Measurements from ENCODE around the gene ASTN2.

DNA sequence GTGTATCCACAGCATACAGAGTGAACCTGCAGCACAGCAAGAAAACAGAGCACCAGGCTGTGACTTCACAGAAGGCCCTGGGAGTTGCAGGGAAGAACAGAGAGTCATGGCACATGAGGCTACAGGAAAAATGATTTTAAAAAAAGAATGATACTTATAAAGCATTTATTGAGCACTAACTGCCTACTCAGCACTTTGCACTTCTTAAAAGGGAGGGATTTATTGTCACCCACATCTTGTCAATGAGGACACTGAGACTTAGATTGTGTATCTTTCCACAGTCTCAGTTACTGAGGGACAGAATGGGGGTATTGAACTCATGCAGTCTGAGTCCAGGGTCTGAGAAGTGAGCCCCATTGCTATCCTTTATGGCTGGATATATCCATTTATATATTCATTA lies 972.3 kb downstream of the ASTN2 start:
- TF ChIP-seq, protein P1, sequence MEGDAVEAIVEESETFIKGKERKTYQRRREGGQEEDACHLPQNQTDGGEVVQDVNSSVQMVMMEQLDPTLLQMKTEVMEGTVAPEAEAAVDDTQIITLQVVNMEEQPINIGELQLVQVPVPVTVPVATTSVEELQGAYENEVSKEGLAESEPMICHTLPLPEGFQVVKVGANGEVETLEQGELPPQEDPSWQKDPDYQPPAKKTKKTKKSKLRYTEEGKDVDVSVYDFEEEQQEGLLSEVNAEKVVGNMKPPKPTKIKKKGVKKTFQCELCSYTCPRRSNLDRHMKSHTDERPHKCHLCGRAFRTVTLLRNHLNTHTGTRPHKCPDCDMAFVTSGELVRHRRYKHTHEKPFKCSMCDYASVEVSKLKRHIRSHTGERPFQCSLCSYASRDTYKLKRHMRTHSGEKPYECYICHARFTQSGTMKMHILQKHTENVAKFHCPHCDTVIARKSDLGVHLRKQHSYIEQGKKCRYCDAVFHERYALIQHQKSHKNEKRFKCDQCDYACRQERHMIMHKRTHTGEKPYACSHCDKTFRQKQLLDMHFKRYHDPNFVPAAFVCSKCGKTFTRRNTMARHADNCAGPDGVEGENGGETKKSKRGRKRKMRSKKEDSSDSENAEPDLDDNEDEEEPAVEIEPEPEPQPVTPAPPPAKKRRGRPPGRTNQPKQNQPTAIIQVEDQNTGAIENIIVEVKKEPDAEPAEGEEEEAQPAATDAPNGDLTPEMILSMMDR (IDR thresholded peaks at IDR 0.05; ENCODE audit: borderline replicate concordance, extremely low read depth, low read length, poor library complexity, severe bottlenecking) = no peak
- no peak for TF ChIP-seq EZH2 (IDR thresholded peaks at IDR 0.05; ENCODE audit: borderline replicate concordance, low read depth, low read length, severe bottlenecking)

Measured in DND-41 (cell line).